Left cardiac atrium (tissue), 4 donors: ENCODE measurements around the gene DAPK1. TPM values are rescaled to one million over a fixed set of nuclear protein-coding genes. Genes with fewer than 3 reads are reported as not detected.
"Not testable (repeated sequence)": the region's sequence is repeated elsewhere in the genome, so short reads cannot be mapped to it uniquely, and the experiment has no call there.

Experiments
- ATAC-seq, 2 donors: fragments of 200-7000 bp; cut with Tn5 transposase; one replicate each; pipeline ENCODE4 v1.9.1; 2020; ENCODE audit warnings: mild to moderate bottlenecking in 2 of 2, moderate library complexity in 2 of 2
- DNase-seq: peaks from one replicate; pipeline ENCODE4 v3.0.0-alpha.2; 2020
- intact Hi-C, 2 donors: fragments of 100-400 bp; cut with DNase I; formaldehyde crosslinking; loops; one replicate each; pipeline versions ENCODE4 v1.14.1 to v1.15.1; 2022 to 2023
- total RNA-seq, 2 donors: library from RNA; stranded (reverse); fragmentation: NEBNext Ultra II Directional; extraction: Animal tissue kit (Norgen Biotek cat#: 25700); gene quantifications; one replicate each; pipeline ENCODE4 v1.2.1, GENCODE V29; 2021
- donor health status: DM: no; HTN: yes; CAD: no.
- donor health status: DM: no; HTN: yes; CAD: no; lungs with severe emphysema.
- donor health status: DM: yes; HTN: yes; CAD: no.
- donor health status: Dilated cardiomyopathy.

The DAPK1 gene
- total RNA-seq, 2 donors from 2014 or later: 19.9 to 21.7 TPM

DNA sequence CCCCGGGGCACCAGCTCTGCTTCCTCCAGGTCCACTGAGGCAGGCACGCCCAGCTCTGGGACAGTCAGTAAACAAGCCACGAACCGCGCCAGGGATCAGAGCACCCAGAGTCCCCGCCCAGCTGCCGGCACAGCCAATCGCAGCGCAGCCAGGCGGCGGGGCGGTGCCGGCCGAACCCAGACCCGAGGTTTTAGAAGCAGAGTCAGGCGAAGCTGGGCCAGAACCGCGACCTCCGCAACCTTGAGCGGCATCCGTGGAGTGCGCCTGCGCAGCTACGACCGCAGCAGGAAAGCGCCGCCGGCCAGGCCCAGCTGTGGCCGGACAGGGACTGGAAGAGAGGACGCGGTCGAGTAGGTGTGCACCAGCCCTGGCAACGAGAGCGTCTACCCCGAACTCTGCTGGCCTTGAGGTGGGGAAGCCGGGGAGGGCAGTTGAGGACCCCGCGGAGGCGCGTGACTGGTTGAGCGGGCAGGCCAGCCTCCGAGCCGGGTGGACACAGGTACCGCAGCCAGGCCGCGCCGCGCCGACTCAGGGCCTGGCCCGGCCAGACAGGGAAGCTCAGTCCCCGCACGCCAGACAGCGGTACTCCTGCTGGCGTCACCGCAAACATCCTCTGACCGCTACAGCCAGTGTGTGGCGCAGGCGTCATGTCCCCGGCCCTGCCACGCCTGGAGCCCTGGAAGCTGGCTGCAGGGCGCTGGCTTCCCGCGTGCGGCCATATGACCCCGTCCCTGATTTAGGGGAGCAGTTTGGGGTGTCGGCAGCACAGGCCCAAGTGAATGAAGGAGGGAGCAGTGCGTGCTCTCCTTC lies 228.4 kb downstream of the DAPK1 start, which contains the start of gene CTSL:
Gene CTSL, plus strand, starts transcription at position 220 of the 810 bp plus-strand sequence. CDS start 1,485 bp downstream, outside the sequence.
- DNase-seq (peak; percentile 96), ATAC-seq (peak; percentile 97 to 98)
- intact Hi-C loops: no loop called here

DNA sequence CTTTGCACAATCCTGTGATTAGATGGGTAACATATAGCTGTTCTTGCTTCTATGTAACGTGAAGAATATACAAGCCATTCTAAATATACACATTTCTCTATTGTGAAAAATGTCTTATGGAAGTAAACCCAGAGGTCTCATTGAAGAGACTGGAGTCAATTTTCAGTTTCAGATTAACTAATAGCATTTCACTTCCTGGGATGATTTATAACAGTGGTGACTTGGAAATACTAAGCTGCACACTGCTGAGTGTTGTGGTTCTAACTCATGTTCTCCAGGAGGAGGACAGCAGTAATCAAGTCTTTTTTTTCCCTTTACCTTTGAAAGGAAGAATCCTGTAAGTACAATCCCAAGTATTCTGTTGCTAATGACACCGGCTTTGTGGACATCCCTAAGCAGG lies 231.6 kb downstream of the DAPK1 start:
- DNase-seq (no peak), ATAC-seq (no peak)
- intact Hi-C loops: no loop called here

DNA sequence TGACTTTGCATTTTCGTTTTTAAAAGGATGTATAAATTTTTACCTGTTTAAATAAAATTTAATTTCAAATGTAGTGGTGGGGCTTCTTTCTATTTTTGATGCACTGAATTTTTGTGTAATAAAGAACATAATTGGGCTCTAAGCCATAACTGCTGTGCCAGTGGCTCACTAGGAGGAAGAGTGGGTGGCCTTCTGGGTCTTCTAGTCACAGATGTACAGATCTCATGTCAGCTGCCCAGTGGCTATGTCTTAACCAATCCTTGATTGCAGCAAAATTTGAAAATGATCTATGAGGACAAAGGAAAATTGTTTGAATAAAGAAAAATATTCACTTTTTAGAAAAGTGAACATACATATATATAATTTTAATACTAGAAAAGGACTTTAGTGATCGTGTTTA lies 233.7 kb downstream of the DAPK1 start:
- intact Hi-C loops: no loop called here
- no peak for ATAC-seq
- DNase-seq: no peak

DNA sequence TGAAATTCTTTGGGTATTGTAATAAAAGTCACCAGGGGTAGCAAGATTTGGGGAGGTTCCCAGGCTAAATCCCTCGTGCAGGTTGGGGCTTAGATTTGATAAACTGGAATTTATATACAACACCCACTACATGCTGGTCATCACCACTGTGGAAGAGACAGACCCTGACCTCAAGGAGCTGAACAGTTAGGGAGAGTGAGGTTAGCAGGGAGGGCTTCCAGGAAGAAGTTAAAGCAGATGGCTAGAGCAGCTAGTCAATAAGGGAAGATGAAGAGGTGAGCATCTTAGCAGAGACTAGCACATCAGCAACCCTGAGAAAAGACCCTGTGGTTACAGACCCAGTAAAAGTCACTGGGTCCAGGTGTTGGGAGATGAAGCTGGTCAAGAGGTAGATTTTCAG lies 234.7 kb downstream of the DAPK1 start:
- no peak for DNase-seq
- intact Hi-C loops: no loop called here
- no peak for ATAC-seq

DNA sequence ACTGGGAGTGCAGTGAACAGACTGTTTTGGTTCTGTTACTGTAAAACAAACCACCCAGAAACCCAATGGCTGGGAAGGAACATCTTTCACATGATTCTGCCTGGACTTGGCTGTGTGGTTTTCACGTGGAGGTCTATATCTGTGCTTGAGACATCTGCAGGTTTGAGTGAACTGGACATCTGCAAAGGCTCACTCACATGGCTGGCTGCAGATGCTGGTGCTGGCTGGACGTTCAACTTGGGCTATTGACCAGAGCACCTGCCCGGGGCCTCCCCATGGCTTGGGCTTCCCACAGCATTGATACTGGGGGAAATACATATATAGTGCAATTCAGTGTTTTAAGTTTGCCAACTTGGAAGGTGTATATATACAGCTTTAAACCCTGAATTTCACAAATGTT lies 235.1 kb downstream of the DAPK1 start:
- ATAC-seq (no peak), DNase-seq (no peak)
- intact Hi-C loops: no loop called here

DNA sequence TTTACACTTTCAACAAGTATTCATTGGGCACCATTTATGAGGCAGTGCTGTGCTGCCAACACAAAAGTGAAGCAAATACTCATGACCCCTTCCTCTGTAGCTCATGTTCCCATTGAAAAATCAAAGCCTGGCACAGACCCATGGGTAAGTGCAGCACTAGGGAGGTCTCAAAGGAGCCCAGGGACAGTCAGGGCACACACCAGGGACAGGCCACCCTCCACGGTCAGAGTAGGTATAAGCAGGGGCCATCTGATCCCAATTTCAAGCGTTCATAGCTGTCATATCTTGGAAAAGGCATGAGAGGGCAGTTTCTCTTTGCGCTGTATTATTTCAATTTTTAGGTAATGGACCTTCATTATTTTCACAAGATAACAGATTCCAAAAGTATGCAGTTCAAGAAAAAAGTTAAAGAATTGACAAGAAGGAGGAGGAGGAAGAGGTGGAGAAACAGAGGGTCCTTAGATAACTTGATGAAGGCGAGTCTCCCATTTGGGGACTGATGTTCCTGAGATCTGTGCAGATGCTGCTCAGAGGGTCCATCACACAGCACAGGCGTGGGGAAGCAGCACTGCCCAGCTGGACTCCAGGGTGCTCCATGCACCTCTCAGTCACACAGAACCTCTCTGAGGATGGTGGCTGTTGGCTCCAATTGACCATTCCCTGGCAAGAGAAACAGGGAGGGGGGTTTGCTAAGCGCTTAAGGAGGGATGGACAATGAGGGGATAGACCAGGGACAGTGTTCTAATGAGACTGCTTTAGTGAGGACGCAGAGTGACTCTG lies 235.8 kb downstream of the DAPK1 start:
- DNase-seq: no peak
- intact Hi-C loops: no loop called here
- ATAC-seq: peak in 1 of 2 donors; percentile 19

DNA sequence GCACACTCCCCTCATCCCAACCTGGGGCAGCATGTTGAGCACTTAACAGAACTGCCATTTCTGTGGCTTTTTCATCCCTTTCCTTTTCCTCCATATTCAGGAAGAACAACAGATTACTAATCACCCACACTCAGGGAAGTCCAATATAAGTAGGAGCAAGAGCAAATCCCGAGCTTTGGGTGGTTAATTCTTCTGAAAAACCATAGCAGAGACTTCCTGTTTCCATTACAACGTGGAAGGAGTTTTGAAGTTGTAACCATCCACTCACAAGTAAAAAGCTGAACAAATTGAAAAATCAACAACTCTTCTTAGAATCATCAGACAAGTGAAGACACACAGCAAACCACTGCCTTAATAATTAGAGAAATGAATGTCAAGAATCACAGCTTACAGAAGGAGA lies 236.4 kb downstream of the DAPK1 start:
- ATAC-seq (no peak), DNase-seq (no peak)
- intact Hi-C loops: no loop called here

DNA sequence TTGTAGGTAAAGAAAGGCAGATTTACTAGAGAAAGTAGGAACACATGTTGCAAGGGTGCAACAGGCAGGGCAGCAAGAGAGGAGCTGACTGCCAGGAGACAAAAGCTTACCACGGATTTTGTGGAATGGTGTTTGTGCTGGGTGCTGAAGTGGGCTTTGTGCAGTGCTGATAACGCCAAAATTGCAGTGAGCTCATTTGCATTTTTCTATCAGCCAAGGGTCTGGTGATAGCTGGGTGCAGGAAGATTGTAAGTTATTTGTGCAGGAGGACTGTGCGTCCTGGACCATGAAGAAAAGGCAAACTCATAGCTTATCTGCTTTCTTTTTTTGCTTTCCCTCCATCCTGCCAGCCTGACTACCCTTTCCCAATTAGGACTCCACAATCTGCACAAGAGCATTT lies 241.9 kb downstream of the DAPK1 start:
- intact Hi-C loops: no loop called here
- no peak for ATAC-seq
- no peak for DNase-seq

DNA sequence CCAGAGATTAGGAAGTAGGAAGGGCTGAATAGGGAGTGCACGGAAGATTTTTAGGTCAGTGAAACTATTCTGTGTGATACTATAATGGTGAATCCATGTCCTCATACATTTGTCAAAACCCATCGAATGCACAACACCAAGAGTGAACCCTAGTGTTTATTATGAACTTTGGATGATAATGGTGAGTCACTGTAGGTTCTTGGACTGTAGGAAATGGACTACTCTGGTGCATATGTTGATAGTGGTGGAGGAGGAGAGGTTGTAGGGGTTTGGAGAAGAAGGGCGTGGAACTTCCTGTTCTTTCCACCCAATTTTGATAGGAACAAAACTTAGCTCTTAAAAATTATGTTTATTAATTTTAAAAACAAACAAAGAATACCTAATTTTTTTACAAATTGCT lies 242.5 kb downstream of the DAPK1 start:
- DNase-seq: no peak
- ATAC-seq: no peak
- intact Hi-C loops: no loop called here

DNA sequence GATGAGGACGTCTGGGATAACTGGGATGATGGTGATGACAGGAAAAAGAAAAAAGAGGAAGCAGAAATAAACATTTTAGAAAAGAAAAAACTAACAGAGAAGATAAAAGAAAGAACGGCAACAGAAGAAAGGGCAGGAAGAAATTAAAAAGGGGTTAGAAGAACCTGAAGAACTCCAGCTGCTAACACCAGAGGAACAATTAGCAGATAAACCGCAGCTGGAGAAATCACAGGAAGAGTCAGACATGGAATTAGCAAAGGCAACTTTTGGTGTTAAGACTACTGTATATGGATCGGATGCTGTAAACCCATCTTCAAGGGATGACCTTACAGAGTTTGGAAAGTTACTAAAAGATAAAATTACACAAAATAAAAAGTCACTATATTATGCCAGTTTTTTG lies 243.7 kb downstream of the DAPK1 start:
- intact Hi-C loops: no loop called here
- ATAC-seq: no peak
- no peak for DNase-seq

DNA sequence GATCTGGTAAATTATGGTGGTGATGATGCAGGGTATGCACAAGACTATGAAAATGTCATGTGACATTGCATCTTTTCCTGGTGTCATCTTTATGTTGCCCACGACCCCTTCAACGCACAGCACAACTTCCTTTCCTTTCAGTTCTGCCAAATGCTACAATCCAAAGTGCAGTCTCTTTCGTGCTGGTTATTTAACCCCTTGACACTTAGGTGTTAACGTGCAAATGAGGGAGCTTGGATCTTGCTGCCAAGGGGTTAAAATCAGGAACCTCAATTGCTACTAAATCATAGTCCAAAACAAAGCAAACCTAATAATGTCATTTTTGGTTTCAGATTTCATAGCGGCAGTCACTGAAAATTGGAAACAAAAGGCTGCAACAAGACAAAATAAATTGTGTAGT lies 244.2 kb downstream of the DAPK1 start:
- ATAC-seq (no peak), DNase-seq (no peak)
- intact Hi-C loops: no loop called here

DNA sequence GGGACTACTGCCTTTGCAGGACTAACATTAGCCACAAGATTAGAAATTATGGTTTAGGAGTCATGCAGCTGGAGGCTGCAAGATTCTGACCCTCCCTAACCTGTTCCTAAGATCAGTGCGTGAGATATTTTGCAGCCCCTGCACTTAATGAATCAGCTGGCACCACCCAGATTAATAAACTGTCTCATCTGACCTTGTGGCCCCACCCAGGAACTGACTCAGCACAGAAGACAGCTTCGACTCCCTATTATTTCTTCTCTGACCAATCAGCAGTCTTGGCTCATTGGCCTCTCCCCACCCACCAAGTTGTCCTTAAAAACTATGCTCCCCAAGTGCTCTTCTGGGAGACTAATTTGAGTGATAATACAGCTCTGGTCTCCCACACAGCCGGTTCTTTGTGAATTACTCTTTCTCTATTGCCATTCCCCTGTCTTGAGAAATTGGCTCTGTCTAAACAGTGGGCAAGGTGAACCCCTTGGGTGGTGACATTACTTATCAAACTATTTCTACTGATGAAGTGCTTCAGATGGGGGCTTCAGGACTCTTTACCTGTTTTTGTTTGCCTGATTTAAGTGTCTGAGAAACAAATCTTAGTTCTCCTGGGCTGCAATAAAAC lies 245.3 kb downstream of the DAPK1 start:
- ATAC-seq (no peak), DNase-seq (no peak)
- intact Hi-C loops: no loop called here

DNA sequence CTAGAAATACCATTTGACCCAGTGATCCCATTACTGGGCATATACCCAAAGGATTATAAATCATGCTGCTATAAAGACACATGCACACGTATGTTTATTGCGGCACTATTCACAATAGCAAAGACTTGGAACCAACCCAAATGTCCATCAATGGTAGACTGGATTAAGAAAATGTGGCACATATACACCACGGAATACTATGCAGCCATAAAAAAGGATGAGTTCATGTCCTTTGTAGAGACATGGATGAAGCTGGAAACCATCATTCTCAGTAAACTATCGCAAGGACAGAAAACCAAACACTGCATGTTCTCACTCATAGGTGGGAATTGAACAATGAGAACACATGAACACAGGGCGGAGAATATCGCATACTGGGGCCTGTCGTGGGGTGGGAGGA lies 246.6 kb downstream of the DAPK1 start:
- DNase-seq, intact Hi-C loops, ATAC-seq: not testable (repeated sequence)

DNA sequence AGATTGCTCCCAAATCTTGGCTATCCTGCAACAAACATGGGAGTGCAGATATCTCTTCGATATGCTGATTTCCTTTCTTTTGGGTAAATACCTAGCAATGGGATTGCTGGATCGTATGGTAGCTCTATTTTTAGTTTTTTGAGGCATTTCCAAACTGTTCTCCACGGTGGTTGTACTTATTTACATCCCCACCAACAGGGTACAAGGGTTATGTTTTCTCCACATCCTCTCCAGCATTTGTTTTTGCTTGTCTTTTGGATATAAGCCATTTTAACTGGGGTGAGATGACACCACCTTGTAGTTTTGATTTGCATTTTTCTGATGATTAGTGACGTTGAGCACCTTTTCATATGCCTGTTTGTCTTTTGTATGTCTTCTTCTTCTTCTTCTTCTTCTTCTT lies 248.5 kb downstream of the DAPK1 start:
- intact Hi-C loops: no loop called here
- DNase-seq: no peak
- no peak for ATAC-seq

DNA sequence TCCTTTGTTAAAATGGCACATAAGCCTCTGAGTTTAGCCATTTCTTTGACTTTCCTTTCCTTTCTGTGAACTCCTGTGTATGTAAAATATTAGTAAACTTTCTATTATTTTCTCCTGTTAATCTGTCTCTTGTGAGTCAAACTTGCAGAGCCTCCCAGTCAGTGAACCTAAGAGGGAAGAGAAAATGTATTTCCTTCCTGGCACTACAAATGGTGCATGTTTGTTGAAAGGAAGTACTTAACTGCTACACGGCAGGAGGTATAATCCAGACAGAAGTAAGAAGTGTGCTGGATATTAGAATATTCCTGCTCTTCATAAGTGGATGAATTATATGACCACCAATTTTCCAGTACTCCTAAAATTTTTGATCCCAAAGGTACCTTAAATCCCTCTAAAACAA lies 251.2 kb downstream of the DAPK1 start:
- DNase-seq: no peak
- intact Hi-C loops: no loop called here
- ATAC-seq: no peak

DNA sequence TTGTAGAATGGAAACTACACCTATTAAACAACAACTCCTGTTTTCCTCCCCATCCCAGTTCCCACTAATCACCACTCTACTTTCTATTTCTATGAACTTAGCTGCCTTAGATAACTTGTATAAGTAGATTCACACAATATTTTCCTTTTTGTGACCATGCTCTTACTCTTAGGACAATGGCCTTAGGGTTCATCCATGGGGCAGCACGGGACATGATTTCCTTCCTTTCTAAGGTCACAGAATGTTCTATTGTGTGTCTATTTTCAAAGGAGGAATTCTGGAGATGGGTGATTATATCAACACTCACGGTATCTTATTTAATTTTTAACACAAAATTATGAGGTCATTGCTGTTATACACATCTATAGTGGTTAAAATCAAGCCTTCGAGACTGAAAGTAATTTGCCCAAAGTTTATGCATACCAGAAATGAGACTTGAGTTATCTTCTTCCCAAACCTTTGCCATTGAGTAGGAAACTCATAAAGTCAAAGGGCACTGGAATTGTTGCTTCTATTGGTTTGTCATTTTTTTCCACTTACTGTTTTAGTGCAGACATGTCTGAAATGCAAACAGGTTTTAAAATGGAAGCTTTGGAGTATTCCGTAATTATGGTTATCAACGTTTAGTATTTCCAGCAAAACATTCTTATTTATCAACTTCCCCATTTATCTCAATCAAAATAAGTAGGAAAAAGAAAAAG lies 251.8 kb downstream of the DAPK1 start:
- intact Hi-C loops: no loop called here
- DNase-seq: no peak
- ATAC-seq: no peak

DNA sequence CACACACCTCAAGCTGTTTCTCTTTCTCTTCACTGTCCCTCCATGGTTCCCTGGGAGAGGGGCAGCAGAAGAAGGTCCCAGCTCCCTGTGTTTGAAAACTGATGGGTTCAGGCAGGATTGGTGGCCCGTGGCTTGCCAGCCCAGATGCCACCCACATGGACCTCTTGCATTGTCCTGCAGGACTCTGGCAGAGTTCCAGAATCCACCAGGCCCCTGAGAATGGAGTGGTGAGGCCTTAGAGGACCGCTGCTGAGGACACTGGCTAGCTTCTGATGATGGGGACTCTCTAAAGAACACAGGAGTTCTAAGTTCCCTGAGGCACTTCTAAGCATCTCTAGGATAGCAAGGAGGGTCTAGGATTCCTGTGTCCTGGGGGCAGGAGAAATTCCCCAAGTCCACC lies 253.1 kb downstream of the DAPK1 start:
- ATAC-seq: no peak
- intact Hi-C loops: no loop called here
- DNase-seq: no peak

DNA sequence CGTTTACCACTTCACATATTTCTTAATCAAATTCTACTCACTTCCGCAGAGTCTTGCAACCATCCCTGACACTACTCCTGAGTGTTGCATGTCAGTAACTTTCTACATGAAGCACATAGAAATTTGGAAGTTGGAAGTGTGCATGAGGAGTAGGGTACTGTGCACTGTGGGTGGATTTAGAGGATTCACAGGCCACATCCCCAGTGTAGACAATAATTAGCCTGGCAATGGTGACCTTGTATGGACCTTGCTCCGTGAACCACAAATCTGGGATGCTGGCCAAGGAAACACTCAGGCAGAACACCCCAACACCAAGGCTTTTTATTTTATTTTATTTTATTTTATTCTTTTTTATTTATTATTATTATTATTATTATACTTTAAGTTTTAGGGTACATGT lies 253.8 kb downstream of the DAPK1 start:
- intact Hi-C loops: no loop called here
- DNase-seq (no peak), ATAC-seq (no peak)

DNA sequence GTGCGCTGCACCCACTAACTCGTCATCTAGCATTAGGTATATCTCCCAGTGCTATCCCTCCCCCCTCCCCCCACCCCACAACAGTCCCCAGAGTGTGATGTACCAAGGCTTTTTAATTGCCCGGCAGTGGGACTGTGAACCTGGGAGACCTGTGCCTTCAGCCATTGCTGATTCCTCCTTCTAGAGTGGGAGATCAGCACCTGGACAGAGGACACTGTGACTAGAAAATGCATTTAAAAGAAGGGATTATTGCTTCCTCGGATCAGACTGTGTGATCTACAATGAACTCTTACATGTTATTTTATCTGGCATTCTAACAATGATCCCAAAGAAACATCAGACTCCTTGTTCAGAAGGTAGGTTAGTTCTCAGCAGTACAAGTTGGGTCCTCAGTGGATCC lies 254.2 kb downstream of the DAPK1 start:
- DNase-seq (no peak), ATAC-seq (no peak)
- intact Hi-C loops: no loop called here

DNA sequence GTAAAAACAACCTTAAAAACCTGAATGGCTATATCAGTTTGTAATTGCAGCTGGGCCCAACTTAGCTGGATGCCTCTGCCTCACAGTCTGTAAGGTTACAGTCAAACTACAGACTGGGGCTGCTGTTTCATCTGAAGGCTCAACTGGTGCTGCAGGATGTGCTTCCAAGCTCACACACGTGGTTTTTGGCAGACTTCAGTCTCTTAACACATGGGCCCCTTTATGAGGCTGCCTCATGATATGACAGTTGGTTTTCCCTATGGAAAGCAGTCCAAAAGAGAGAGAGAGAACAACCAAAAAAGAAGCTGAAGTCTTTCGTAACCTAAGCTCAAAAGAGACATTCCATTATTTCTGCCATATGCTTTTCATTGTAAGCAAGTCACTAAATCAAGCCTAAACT lies 255.6 kb downstream of the DAPK1 start:
- intact Hi-C loops: no loop called here
- ATAC-seq (no peak), DNase-seq (no peak)
